Mesodermal cell (in vitro differentiated cells): Measurements from ENCODE around the gene SH3PXD2B.

ENCODE experiments used
- H3K27ac ChIP-seq: 2 replicates; pipeline ENCODE4 v1.7.0; 2013; ENCODE audit warnings: mild to moderate bottlenecking, low read depth, low read length, moderate library complexity; ENCODE audit not compliant: severe bottlenecking
- H3K36me3 ChIP-seq: 2 replicates; pipeline ENCODE4 v1.7.1; 2013; ENCODE audit warnings: mild to moderate bottlenecking, low read length, moderate library complexity; ENCODE audit not compliant: control insufficient read depth, insufficient read depth
- H3K4me1 ChIP-seq: one replicate; pipeline ENCODE4 v1.7.1; 2013; ENCODE audit warnings: mild to moderate bottlenecking, low read length; ENCODE audit not compliant: insufficient read depth, control insufficient read depth, poor library complexity, severe bottlenecking
- H3K4me3 ChIP-seq: 2 replicates; pipeline ENCODE4 v1.7.0; 2013; ENCODE audit warnings: low read length, control low read depth, mild to moderate bottlenecking; ENCODE audit not compliant: insufficient read depth, poor library complexity, severe bottlenecking; ENCODE audit errors: extremely low read depth
- H3K9me3 ChIP-seq: 2 replicates; pipeline ENCODE4 v1.7.1; 2013; ENCODE audit warnings: mild to moderate bottlenecking, low read length, moderate library complexity; ENCODE audit not compliant: control insufficient read depth
- WGBS, 2 experiments: methylation state at CpG; one replicate each; pipeline ENCODE4 v1.1.5; 2013; ENCODE audit warnings: missing lambda C conversion rate in 2 of 2; ENCODE audit not compliant: insufficient coverage in 2 of 2; 5-methylcytosine and 5-hydroxymethylcytosine counted together

SH3PXD2B gene

DNA sequence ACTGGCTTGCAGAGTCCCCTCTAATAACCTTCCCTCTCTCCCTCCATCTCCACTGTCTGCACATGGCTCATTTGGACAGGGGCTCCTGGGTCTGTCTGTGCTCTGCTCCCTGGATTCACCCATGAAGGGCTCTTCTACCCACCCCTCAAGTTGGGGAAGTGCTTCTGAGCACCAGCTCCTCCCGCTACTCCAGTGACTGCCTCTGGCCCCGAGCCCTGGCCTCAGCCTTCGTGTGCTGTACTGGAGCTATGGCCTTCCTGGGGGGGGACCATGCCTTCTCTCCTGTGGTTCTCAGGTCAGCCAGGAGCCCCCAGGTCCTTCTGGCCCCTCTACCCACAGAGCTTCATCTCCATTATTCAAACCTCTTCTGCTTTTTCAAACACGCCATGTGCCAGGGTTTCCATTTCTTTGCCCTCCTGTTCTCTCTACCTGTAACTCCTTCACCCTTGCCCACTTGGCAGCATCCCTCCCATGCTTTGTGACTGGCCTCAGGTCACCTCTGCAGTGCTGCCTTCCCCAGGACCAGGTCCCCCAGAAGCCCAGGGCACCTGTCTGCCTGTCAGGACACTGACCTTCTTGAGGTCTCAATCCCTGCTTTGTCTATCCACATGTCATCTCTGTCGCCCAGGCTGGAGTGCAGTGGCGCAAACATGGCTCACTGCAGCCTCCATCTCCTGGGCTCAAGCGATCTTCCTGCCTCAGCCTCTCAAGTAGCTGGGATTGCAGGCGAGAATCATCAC lies 9.5 kb downstream of the SH3PXD2B start:
- 92 to 95% methylated on average over 7 to 8 of the region's 8 CpGs for WGBS, 2 experiments
- H3K4me3 ChIP-seq: no peak overlapping the region
- H3K4me1 ChIP-seq: peaks cover 3% of the 10 kb centered on the region
- peaks cover 33% of the 10 kb centered on the region for H3K36me3 ChIP-seq
- no peaks in the 10 kb centered on the region for H3K9me3 ChIP-seq
- H3K27ac ChIP-seq: peak overlapping the region; percentile 51

DNA sequence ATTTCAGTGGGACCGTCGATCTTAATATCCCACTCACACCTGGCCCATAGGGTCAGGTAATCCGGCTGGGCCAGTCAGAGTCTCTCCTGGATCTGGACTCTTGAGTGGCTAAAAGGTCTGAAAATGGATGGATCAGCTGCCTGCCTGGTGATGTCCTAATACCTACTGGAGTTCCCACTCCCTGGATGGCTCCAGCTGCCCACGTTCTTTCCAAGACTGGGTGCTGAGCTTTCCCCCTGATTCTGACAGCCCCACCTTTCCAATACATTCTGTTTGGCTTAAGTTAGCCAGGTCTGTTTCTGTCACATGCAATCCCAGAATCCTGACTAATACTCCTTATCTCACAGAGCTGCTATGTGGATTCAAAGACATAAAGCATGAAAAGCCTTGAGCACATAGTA lies 10.2 kb downstream of the SH3PXD2B start:
- no peaks in the 10 kb centered on the region for H3K9me3 ChIP-seq
- peaks cover 3% of the 10 kb centered on the region for H3K4me1 ChIP-seq
- peaks cover 33% of the 10 kb centered on the region for H3K36me3 ChIP-seq
- WGBS, 2 experiments: 96 to 100% methylated on average over 2 to 4 of the region's 4 CpGs
- H3K27ac ChIP-seq: peak overlapping the region; percentile 51
- H3K4me3 ChIP-seq: no peak overlapping the region

DNA sequence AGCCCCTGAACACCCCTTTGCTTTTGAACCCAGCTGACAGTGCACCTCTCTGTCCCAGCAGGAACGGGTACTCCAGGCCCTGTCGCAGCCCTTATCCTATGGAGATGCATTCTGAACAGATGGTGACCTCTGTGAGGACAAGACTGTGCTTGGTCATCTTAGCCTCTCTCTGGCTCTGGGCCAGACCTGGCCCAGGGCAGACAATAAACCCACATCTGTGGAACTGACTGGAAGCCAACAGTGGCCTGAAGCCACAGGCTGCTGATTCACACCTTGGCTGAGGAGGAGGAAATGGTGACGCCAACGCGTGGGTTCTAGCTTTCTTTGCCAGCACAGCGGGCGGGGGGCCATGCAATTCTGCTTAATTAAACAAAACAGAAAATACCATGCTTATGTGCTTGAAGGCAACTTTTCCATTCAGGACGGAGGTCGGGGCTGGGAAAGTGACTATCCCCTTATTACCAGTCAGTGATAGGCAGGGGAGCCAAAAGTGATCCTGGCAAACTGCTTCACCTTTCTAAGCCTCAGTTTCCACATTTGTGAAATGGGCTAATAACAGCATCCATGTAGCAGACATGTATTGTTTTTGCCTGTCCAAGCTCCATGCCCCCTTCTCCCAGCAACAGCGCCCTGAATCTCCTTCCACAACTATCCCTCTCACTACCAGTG lies 10.8 kb downstream of the SH3PXD2B start:
- H3K4me3 ChIP-seq: no peak overlapping the region
- H3K9me3 ChIP-seq: no peaks in the 10 kb centered on the region
- peaks cover 3% of the 10 kb centered on the region for H3K4me1 ChIP-seq
- no peak overlapping the region for H3K27ac ChIP-seq
- WGBS, 2 experiments: 92 to 95% methylated on average over 4 to 6 of the region's 10 CpGs
- H3K36me3 ChIP-seq: peaks cover 30% of the 10 kb centered on the region

DNA sequence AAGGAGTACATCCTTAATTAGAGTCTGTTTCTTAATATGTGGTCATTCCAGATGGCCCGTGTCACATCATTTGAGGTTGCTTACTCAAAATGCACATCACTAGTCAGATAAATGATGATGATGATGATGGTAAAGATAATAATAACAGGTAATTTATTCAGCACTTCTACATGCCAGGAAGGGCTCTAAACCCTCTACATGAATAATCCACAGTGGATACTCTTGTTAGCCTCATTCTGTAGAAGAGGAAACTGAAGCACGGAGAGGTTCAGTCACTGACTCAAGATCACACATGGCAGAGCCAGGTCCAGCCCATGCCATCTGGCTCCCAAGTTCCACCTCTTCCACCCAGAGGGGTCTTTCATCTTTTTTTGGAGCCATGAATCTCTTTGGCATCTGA lies 11.7 kb downstream of the SH3PXD2B start:
- H3K4me1 ChIP-seq: peaks cover 3% of the 10 kb centered on the region
- H3K27ac ChIP-seq: no peak overlapping the region
- no peaks in the 10 kb centered on the region for H3K9me3 ChIP-seq
- WGBS, 2 experiments: 100% methylated on average over 1 of the region's 2 CpGs
- no peak overlapping the region for H3K4me3 ChIP-seq
- peaks cover 29% of the 10 kb centered on the region for H3K36me3 ChIP-seq

DNA sequence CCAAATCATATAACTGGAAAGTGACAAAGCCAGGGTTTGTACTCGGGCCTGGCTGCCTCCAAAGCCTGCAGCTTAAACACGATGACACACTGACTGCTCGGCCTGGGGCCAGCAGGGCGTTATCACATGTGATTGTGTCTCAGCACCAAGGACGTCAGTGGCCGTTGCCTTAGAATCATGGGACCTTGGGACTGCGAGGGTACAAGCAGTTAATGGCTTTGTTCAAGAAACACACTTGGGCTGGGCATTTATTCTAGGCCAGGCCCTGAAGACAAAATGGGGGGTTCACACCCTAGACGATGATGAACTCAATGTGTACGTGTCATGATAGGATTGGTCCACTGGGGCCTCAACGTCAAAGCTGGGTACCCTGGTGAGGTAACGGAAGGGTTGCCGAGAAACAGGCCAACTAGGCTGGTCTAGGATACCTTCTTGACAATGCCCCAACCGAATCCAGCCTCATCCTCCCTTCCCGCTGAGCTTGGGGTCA lies 13.0 kb downstream of the SH3PXD2B start:
- no peak overlapping the region for H3K4me3 ChIP-seq
- H3K27ac ChIP-seq: no peak overlapping the region
- H3K9me3 ChIP-seq: no peaks in the 10 kb centered on the region
- peaks cover 3% of the 10 kb centered on the region for H3K4me1 ChIP-seq
- 95 to 96% methylated on average over 12 of the region's 14 CpGs for WGBS, 2 experiments
- H3K36me3 ChIP-seq: peaks cover 42% of the 10 kb centered on the region

DNA sequence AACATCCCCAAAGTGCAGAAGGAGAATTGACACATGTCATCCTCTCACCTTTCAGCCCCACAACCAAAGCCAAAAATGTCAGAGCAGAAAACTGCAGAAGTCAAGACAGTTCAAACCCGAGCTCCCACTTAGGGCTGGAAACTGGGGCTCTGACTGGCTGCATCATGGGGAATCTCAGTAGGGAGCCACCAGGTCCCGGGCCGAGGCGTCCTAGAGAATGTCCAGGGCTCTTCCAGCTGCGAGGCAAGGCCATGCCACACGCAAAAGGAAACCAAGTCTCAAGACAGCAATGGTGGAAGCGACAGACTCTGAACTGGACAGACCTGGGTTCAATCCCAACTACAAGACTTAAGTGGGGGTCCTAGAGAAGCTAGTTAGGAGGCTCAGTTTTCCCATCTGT lies 13.8 kb downstream of the SH3PXD2B start:
- WGBS, 2 experiments: 95 to 98% methylated on average over 6 to 7 of the region's 7 CpGs
- Histone ChIP-seq H3K4me3 (no peak overlapping the region), H3K36me3 (peaks cover 50% of the 10 kb centered on the region), H3K4me1 (peaks cover 3% of the 10 kb centered on the region), H3K27ac (no peak overlapping the region), H3K9me3 (no peaks in the 10 kb centered on the region)

DNA sequence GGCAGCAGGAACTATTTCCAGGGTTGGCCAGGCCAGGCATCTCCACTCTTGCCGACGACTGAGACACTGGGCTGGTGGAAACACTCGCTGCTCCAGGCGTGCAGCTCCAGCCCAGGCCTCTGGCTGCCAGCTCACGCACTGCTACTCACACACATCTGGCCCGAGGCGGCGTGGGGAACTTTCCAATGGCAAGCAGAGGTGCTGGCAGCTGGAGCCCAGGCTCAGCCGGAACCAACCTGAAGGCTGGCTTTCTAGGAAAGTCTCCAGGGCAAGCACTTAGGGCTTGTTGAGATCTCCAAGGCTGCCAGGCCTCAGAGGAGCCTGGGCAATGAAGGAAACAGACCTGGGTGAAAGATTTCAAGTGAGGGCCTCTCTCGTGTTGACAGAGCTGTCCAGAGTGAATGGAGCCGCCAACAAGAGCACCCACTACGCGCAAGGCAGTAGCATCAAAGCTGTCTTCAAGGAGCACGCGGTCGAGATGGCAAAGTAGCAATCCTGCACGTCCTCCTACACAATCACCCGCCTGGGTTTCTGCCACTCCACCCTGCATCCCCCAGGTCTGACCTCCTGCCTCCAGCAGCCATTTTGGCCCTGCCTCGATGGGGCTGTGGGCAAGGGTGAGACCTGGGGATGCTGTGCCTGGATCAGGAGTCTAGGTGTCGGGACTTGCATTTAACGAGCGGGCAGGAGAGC lies 14.4 kb downstream of the SH3PXD2B start:
- no peaks in the 10 kb centered on the region for H3K9me3 ChIP-seq
- peaks cover 56% of the 10 kb centered on the region for H3K36me3 ChIP-seq
- peaks cover 3% of the 10 kb centered on the region for H3K4me1 ChIP-seq
- 86 to 87% methylated on average over 17 to 21 of the region's 22 CpGs for WGBS, 2 experiments
- no peak overlapping the region for H3K27ac ChIP-seq
- no peak overlapping the region for H3K4me3 ChIP-seq

DNA sequence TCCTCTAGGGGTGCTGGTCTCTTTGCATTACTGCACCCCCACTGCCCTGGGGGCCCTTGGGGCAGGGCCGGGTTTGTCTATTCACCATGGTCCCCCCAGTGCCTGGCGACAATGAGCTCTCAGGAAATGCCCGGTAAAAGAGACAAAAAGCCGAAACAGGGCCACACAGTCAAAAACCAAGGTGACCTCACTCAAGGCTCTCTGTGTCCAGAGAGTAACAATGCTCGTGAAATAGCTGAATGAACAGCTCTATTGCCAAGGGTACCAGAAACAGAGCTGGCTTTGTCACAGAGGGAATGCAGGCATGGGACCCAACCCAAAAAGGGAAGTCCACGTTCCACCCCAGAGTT lies 16.0 kb downstream of the SH3PXD2B start:
- no peaks in the 10 kb centered on the region for H3K9me3 ChIP-seq
- 68 to 89% methylated on average over 6 of the region's 6 CpGs for WGBS, 2 experiments

DNA sequence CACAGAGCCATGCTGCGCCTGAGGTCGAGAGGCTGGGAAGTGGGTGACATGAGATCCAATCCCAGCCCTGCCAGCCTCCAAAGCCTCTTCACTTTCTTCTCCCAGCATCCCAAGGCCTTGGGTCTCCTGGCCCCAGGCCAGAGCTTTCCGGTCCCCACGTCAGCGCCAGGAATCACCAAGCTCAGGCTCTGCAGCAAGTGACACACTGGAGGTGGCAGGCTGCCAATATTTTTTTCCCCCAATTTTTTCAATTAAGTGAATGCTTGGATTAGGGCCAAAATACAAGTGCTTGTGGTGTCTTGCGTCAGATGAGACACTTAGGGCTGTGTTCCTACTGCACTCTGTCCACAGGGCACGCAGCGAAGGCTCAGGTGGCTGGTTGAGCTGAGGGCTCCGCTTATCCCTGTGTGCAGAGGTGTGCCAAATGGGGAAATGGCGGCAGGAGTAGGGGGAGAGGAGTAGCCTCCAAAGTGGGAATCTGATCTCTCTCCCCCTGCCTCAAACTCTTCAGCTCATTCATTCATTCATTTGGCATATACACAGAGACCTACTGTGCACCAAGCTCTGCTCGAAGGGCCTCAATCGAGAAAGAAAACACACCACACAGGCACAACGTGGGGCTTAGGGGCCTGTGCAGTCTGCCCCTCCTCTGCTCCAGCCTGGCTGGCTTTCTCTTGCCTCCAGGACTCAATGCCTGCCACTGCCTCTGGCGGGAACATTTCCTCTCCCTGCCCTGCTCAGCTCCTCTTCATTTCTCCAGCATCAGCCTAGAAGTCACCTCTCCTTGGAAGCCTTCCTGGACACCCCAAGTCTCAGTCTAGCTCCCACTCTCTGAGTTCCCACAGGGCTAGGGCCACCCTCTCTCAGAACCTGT lies 16.6 kb downstream of the SH3PXD2B start:
- no peaks in the 10 kb centered on the region for H3K4me1 ChIP-seq
- peak overlapping the region; percentile 3 for H3K27ac ChIP-seq
- 90 to 95% methylated on average over 7 to 9 of the region's 14 CpGs for WGBS, 2 experiments
- no peaks in the 10 kb centered on the region for H3K9me3 ChIP-seq
- H3K4me3 ChIP-seq: no peak overlapping the region
- peaks cover 67% of the 10 kb centered on the region for H3K36me3 ChIP-seq

More for the DNA sequence above, 16.0 kb downstream of the SH3PXD2B start:
- peaks cover 68% of the 10 kb centered on the region for H3K36me3 ChIP-seq
- peak overlapping the region; percentile 3 for H3K27ac ChIP-seq
- H3K4me1 ChIP-seq: no peaks in the 10 kb centered on the region
- no peak overlapping the region for H3K4me3 ChIP-seq

DNA sequence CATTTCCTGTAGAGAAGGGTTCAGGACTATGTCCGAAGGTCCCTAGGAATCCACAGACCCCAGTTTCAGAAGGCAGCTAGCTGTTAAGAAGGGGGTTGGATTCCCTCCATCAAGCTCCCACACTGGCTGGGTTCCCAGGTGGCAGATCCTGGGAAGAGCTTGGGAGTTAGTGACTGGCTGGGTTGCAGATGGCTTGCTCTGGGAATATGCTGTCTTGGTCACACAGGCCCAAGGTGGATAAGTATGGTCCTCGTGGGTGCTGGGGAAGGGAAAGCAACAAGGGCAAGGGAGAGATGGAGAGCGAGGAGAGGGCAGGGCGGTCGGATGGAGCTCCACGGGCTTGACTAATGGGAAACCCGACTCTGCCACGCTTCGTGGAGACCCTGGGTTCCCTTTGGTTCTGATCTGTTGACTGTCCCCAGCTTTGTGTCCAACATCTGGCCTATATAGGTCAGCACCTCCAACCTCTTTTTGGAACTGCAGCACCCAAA lies 17.4 kb downstream of the SH3PXD2B start:
- peaks cover 72% of the 10 kb centered on the region for H3K36me3 ChIP-seq
- no peaks in the 10 kb centered on the region for H3K4me1 ChIP-seq
- no peak overlapping the region for H3K4me3 ChIP-seq
- no peak overlapping the region for H3K27ac ChIP-seq
- 78 to 94% methylated on average over 9 of the region's 9 CpGs for WGBS, 2 experiments
- H3K9me3 ChIP-seq: no peaks in the 10 kb centered on the region
